NT2/D1 (cell line): ENCODE measurements around the gene ILDR2.

Experiments used
- SUZ12 ChIP-seq: IDR thresholded peaks from 2 replicates; pipeline ENCODE4 v1.6.1; 2011; ENCODE audit not compliant: insufficient read length, insufficient read depth; ENCODE audit errors: extremely low read depth
- YY1 ChIP-seq: IDR thresholded peaks from 2 replicates; pipeline ENCODE4 v1.6.1; 2011; ENCODE audit not compliant: insufficient read length, insufficient read depth

DNA sequence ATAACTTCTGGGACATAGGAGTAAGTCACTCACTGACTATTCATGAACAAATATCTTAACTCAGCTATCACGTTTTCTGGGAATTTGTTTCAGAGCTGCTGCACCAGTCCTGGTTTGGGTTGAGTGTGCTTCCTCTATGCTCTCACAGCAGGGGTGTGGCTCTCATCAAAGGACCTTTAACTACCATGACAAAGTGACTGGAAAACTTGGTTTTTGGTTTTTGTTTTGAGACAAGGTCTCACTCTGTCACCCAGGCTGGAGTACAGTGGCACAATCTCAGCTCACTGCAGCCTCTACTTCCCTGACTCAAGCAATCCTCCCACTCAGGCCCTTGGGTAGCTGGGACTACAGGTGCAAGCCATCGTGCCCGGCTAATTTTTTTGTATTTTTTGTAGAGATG lies 4.1 kb downstream of the ILDR2 start:
- TF ChIP-seq SUZ12: no peak
- no peak for TF ChIP-seq YY1
